ENCODE results near the gene CEP85L.

Gene CEP85L

DNA sequence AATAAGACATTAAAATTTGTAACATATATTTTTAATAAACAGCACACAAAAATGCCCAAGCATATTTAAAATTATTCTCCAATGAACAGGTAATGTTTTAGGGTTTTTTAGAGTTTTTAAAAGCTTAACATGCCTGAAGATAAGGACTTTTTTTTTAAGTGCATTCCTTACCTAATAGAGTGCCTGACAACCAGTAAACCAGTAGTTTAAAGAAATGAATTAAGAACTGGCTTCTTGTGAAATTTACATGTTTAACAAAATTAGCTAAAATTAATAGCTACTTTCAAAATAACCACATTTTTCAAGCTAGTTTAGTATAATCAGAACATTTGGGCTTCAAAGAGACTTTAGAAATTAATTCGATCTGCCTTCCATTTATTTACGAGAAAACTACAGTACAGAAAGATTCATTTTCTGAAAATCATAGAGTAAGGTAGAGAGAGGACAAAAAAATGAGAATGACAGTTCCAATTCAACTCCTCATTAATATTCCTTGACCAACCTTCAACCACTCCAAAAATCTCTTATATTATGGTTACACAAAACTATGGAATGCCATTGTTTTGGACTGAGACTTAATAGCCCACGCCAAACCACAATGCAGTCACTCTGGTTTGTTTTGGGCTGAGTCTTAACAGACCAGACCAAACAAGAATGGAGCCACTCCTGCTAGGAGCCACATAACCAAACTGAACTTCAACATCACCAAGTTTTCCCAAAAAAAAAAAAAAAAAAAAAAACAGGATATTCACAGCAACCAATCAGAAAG, 109.0 kb downstream of the CEP85L start:
- no peak for DNase-seq (ENCODE audit: low read depth)

DNA sequence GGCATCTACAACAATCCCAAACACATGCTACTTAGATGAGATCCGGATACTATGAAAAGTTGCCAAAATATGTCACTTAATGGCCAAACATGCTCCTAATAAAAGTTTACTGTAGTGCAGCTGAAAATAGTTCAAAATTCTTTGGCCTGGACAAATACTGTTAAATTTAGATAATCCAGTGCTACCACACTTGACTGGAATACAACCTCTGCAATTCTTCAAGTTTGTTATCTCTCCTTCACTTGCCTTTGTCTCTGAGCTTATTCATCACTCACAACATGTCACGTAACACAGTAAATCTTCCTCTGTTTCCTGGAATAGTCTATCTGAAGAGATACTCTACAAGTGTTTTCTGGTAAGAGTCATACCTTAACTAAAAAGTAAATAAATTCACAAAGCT, 113.8 kb downstream of the CEP85L start:
- DNase-seq (ENCODE audit: low read depth): no peak

DNA sequence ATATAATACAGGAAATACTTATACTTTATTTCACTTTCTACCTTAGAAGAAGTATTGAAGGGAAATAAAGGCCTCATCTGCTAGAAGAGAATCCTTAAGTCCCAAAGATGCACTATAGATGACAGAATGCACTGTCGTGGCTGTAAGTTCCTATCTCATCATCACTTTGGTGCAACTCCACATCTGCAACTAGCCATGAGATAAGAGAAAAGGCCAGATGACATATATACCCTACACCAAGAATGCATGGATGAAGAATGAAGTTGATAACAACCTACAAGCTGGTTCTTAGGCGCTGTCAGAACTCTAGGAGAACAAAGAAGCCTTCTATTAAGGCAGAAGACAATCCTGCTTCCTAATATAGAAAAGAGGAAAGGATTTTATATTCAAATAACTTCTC, 114.9 kb downstream of the CEP85L start:
- no peak for DNase-seq (ENCODE audit: low read depth)

DNA sequence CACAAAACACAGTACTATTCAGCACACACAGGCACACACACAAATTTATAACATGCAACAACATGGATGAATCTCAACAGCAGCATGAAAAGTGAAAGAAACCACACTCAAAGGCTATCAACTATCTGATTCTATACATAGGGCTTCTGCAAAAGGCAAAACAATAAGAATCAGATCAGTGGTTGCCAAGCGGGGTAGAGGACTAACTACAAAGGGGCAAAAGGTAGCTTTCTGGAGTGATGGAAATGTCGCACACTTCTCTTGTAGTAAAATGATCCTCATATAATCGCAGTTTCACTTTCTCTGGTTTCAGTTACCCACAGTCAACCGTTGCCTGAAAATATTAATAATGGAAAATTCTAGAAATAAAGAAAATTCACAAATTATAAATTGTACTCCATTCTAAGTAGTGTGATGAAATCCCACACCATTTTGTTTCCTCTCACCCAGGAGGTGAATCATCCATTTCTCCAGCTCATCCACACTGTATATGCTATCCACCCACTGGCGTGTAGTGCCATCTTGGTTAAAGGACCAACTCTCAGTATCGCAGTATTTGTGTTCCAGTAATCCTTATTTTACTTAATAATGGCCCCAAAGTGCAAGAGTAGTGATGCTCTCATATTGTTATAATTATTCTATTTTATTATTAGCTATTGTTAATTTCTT, 116.1 kb downstream of the CEP85L start:
- no peak for DNase-seq (ENCODE audit: low read depth)

DNA sequence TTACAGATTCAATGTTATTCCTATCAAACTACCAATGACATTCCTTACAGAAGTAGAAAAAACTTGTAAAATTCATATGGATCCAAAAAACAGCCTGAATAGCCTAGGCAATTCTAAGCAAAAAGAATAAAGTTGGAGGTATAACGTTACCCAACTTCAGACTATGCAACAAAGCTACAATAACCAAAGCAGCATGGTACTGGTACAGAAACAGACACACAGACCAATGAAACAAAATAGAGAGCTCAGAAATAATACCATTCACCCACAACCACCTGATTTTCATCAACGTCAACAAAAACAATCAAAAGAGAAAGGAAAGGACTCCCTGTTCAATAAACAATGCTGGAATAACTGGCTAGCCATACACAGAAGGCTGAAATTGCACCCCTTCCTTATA, 120.4 kb downstream of the CEP85L start:
- no peak for DNase-seq (ENCODE audit: low read depth)

DNA sequence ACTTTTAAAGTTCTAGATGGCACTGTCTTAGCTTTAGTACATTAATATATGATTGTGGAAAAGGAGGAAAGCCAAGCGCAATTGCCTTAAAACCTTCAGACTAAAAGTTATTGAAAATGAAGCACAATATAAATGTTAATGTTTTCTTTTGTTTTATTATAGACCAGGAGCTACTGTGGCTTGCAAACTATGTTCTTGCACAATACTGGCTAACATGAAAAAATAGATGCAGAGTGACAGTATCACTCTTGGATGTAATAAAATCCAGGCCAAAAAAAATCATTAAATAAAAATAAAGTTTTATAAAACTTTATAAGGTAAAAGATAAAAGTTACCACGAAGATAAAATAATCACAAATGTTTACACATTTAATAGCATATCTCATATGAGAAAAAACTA, 121.6 kb downstream of the CEP85L start:
- DNase-seq (ENCODE audit: low read depth): no peak

DNA sequence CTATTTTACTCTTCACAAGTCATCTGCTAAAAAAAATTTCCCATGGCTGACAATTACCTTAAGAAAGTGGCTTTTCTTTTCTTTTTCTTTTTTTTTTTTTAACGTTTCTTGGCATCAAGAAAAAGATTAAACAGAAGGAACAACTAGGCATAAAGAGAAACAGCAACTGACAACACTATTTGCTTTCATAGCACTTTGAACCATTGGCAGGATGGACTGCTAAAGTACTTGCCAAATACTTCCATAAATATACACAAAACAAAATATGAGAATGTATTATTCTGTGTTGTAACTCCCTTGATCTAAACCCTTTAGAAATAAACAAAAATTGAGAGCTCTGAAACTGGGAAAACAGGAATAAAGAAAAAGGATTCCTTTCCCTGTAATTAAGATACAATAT, 123.3 kb downstream of the CEP85L start:
- no peak for DNase-seq (ENCODE audit: low read depth)

DNA sequence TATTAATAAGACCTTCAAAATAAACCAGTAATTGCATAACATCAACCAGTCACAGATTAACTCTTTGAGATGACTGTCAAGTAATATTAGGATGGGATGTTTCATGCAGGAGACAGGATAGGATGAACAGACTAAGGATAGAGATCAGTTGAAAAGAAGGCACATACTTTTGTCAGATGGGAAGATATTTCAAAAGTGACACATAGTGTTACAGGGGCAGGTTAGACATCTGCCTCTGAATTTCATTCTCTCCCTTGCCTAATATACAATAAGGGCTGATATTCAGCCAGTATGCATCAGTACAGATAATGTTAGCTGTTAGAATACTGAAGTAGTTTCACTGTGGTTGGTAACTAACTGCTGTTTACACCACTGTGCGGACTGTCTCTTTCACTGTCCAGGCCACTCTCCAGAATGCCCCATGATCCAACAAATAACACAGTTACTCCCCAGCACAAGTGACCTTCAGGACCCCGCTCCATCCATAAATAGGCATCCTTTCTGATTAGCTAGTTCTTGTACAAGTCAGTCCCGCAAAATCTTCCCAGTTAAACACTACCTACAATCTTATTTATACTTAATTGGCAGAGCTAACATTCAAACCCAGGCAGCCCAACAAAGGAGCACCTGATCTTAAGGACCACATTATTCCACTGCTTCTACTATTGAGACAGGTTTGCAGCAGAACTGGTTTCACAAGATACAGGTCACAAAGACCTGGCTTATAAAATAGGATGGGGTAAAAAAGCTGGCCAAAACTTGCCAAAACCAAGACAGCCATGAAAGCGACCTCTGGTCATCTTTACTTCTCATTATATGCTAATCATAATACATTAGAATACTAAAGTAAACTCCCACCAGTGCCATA, 125.2 kb downstream of the CEP85L start:
- no peak for DNase-seq (ENCODE audit: low read depth)

DNA sequence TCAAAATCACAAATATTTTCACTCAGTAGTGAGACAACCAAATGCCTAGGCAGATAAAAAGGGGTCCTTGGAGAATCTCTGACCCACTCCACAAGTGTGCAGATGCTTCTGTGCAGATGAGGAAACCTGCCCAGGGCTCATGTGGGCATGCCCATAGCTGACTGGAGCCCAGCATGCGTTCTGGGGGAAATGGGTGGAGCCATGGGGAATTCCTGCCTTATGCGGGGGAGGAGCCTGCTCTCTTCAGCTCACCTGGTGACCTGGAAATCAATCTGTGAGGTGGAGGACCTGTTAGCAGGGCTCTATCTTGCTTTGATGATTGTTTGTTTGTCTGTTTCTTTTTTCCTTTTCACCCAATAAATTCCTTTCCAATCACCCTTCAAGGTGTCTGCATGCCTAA, 126.7 kb downstream of the CEP85L start:
- DNase-seq (ENCODE audit: low read depth): no peak

DNA sequence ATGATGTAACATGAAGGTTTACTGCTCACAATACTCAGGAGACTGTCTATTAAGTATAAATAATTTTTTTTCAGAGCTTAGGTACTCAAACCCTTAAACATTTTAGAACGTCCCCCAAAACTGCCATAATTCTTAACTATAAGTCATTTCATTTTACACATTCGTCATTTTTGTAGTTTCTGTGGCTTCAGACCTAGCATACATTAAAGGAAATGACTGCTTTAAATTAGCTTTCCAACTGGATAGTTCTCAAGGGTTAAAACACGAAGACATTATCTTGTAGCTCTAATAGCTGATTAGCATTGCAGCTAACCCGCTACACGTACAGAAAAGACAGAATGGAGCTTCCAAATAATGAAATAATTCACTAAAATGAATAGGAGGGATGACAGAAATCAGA, 128.2 kb downstream of the CEP85L start:
- no peak for DNase-seq (ENCODE audit: low read depth)

DNA sequence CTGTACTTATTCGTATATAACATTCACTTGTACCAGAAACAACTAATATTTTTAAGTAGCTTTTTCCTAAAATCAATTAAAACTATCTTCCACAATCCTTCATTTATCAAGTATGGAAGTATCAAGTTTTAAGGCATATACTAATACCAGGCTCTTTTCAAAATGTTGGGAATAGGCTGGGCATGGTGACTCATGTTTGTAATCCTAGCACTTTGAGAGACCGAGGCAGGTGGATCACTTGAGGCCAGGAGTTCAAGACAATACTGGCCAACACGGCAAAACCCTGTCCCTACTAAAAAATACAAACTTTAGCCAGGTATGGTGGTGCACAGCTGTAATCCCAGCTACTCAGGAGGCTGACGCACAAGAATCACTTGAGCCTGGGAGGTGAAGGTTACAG, 129.0 kb downstream of the CEP85L start:
- no peak for DNase-seq (ENCODE audit: low read depth)

DNA sequence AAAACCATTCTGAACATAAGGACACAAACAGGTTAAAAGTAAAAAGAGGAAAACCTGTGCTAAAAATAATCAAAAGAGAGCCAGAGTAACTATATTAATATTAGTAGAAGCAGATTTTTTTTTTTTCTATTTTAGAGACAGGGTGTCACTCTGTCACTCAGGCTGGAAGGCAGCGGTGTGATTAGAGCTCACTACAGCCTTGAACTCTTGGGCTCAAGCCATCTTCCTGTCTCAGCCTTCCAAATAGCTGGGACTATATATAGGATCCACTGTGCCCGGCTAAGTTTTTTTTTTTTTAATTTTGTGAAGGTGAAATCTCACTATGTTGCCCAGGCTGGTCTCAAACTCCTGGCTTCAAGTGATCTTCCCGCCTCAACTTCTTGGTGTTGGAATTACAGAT, 136.7 kb downstream of the CEP85L start:
- no peak for DNase-seq (ENCODE audit: low read depth)

DNA sequence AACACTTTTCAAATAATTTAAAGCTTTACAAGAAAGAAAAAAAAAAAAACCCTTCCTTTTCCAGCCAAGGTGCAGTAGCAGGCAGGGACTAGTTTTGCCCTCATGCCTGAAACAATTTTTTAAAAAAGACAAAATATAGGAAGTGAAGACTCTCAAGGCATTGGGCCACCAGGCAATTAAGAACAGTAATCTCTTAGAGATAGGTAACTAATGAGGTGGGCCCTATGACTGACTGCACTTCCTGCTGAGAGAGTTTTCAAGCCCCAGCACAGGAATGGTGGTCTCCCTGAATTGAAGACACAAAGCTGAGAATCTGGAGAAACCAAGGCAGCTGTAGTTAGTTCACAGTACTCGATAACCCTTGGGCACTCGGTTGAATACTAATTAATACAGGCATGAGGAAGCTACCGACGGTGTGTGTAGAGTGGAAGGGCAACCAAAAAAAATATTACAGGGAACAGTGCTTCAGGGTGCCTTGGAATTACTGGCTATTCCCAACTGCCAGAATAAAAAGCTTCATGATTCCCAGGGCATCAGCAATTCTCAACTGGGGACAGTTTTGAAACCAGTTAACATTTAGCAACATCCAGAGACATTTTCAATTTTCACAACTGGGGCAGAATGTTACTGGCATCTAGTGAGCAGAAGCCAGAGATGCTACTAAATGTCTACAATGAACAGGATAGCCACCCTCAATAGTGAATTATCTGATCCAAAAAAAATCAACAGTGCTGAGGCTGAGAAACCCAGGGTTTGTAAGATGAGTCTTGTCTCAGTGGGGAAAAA, 139.3 kb downstream of the CEP85L start:
- DNase-seq (ENCODE audit: low read depth): no peak

DNA sequence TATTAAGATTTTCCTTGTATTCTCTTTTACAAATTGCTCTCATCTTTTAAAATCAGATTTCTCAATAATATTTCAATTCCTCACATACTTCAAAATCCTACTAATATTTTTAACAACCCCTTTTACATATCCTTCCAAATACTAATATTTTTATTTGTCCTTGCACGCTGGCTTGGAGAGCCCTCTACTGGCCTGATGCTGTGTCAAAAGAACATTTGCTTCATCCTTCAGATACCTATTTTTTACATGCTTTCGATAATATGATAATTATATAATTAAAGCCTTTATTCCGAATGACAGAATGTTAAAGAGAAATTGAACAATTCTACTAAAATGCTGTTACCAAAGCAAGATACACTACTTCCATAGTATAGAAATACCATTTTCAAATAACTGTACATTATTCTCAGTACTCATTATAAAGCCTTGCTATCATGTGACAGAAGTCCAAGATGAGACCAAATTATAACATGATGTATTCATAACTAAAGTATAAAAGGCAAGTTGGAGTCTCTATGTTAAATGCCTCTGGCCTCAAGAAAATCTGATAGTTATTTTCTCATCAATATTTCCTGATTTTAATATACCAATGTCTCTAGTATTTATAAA, 142.3 kb downstream of the CEP85L start:
- peak; percentile 13 for DNase-seq (ENCODE audit: low read depth)

DNA sequence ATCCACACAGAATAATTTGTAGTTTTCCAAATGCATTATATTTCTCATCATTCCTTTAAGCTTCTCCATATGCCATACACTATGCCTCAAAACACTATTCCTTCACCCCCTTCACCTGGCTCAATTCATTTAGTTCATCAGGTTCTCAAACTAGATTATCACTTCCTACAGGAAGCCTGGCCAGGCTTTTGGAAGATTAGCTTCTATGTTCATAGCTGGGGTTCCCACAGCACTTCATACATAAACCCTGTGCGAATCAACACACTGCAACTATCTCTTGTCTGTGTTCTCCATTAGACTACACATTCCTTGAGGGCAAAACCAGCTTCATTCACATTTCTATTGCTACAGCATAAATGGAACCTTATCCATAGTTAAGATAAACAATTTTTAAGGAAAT, 143.8 kb downstream of the CEP85L start:
- no peak for DNase-seq (ENCODE audit: low read depth)

DNA sequence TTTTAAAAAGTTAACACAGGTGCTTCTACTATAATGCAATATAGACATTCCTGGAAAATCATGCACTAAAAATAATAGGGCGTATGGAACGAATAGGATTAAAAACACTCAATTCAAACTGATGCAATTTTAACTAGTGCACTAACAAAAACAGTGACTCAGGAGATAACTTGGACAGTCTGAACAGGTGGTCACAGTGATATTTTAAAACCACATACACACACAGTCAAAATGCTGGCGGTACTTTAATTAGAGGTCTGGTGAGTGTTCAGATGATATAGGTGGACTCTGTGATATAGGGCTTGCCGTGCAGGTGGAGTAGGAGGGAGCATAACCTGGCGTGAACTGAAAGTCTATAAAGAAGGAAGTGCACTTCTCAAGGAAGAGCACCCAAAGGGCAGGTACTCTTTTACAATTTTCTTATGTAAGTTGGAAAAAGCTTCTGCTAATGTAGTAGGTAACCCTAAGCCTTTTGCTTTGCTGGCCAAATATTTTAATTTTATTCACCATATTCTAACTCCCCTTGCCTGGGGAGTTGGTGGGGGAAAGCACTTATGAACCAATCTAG, 145.2 kb downstream of the CEP85L start:
- no peak for DNase-seq (ENCODE audit: low read depth)

DNA sequence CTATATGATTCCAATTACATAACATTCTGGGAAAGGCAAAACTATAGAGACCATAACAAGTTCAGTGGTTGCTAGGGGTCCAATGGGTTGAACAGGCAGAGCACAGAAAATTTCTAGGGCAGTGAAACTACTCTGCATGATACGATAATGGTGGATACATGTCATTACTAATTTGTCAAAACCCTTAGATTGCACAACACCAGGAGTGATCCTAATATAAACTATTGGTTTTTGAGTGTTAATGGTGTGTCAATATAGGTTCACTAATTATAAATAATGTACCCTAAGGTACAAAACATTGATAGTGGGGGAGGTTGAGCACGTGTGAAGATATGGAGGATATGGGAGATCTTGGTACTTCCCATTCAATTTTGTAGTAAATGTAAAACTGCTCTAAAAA, 145.7 kb downstream of the CEP85L start:
- DNase-seq (ENCODE audit: low read depth): no peak

DNA sequence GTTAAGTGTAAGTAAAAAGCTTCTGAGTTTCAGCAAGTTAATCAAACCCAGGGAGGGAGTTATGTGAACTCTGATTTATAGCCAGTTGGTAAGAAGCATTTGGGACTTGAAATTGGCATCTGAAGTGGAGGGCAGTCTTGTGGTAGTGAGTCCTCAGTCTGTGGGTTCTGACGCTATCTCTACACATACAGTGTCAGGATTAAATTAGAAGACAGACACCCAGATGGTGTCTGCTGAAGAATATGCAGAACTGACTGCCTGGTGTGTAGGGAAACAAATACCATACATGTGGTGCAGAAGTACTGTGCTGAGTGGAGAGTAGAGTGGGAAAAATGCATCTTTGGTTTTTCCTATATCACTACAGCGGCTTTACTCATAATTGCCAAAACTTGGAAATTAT, 146.8 kb downstream of the CEP85L start:
- DNase-seq (ENCODE audit: low read depth): no peak

DNA sequence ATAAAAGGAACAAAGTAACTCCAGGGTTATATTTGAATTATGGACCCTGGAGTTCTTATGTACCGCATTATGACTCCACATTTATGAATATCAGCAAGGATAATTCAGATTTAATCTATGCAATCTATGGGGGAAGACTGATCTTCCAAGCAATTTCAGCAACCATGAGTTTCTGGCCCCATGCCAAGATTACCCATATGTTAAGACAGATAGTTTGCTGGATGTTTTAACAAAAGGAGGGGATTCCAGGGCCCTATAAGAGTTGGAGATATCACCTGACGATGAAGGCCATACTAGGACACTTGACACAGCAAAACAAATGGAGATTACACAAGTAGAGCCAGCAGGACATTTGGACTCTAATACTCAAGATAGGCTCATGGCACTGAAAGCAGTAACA, 149.2 kb downstream of the CEP85L start:
- no peak for DNase-seq (ENCODE audit: low read depth)

DNA sequence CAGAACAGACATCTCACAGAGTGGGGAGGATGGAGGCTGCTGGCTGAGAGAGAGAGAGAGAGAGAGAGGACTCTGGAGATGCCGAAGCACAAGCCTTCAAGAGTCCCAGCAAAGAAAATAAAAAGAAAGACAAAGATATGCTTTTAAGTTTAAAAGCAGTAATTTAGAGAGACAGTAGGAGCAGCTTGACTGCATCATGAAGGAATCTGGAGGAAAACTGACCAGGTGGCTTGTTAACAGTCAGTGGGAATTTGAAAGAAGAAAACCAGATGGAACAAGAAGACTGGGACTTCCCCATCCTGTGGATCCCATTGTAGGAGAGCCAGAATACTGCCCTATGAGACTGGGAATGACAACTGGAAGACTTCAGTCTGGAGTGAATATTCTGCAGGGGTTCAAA, 149.6 kb downstream of the CEP85L start:
- no peak for DNase-seq (ENCODE audit: low read depth)

DNA sequence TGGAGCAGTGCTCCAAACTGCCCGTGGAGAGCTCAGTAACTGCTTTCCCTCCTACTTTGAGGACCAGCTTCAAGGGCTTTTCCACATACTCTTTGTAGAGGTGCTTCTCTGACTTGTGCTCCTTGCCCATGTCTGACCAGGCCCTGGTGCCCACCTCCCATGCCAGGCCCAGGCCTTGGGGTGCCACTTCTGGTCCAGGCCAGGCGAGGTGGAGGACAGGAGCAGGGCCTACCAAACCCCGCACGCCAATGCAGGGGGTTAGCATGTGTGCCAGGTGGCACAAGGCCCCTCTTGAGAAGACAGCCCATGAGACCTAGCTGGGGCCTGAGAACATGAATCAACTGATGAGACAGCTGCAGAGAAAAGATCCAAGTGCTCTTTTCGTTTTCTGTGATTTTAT, 150.3 kb downstream of the CEP85L start:
- no peak for DNase-seq (ENCODE audit: low read depth)
